ENCODE data around the gene HOXC9. TPM values are rescaled to one million over a fixed set of nuclear protein-coding genes. Genes with fewer than 3 reads are reported as not detected.
A peak's percentile ranks its signal among the peaks of the same experiment; 100 is the strongest.

HOXC9 gene
- total and polyA plus RNA-seq, 2 donors: 0.73 to 1.8 TPM

- 41% methylated on average over 24 of the region's 24 CpGs for WGBS
These were observed 31.5 kb upstream of the HOXC9 start for GRCh38 chr12:53968214-53969127.

GRCh38 chr12:53969588-53970259 lies 30.2 kb upstream of the HOXC9 start:
- Histone ChIP-seq H3K4me1 (ENCODE audit: insufficient read depth) (peaks cover 1% of the 10 kb centered on the region), H3K4me3 (ENCODE audit: low read depth, low read length) (no peak overlapping the region), H3K27ac (ENCODE audit: low read depth) (no peak overlapping the region), H3K36me3 (ENCODE audit: insufficient read depth) (no peaks in the 10 kb centered on the region)
- DNase-seq (ENCODE audit: extremely low spot score): no peak
- 51% methylated on average over 12 of the region's 12 CpGs for WGBS

More at GRCh38 chr12:53968214-53969127, 31.5 kb upstream of the HOXC9 start:
- Histone ChIP-seq H3K27ac (ENCODE audit: low read depth) (peak overlapping the region; percentile 28), H3K4me3 (ENCODE audit: low read depth, low read length) (no peak overlapping the region), H3K4me1 (ENCODE audit: insufficient read depth) (no peaks in the 10 kb centered on the region), H3K36me3 (ENCODE audit: insufficient read depth) (no peaks in the 10 kb centered on the region)
- no peak for DNase-seq (ENCODE audit: extremely low spot score)

- 81% methylated on average over 4 of the region's 4 CpGs for WGBS
- H3K27ac ChIP-seq (ENCODE audit: low read depth): no peak overlapping the region
- DNase-seq (ENCODE audit: extremely low spot score): no peak
- H3K36me3 ChIP-seq (ENCODE audit: insufficient read depth): no peaks in the 10 kb centered on the region
- H3K4me3 ChIP-seq (ENCODE audit: low read depth, low read length): no peak overlapping the region
- H3K4me1 ChIP-seq (ENCODE audit: insufficient read depth): peaks cover 3% of the 10 kb centered on the region
These were observed 29.5 kb upstream of the HOXC9 start for GRCh38 chr12:53970451-53970850.

GRCh38 chr12:53971129-53971528 lies 28.8 kb upstream of the HOXC9 start:
- H3K36me3 ChIP-seq (ENCODE audit: insufficient read depth): no peaks in the 10 kb centered on the region
- WGBS: 94% methylated on average over 3 of the region's 3 CpGs
- no peak overlapping the region for H3K27ac ChIP-seq (ENCODE audit: low read depth)
- peaks cover 3% of the 10 kb centered on the region for H3K4me1 ChIP-seq (ENCODE audit: insufficient read depth)
- DNase-seq (ENCODE audit: extremely low spot score): no peak
- H3K4me3 ChIP-seq (ENCODE audit: low read depth, low read length): no peak overlapping the region

GRCh38 chr12:53971686-53972085 lies 28.3 kb upstream of the HOXC9 start:
- Histone ChIP-seq H3K27ac (ENCODE audit: low read depth) (no peak overlapping the region), H3K4me3 (ENCODE audit: low read depth, low read length) (no peak overlapping the region), H3K36me3 (ENCODE audit: insufficient read depth) (no peaks in the 10 kb centered on the region), H3K4me1 (ENCODE audit: insufficient read depth) (peaks cover 3% of the 10 kb centered on the region)
- no peak for DNase-seq (ENCODE audit: extremely low spot score)
- 96% methylated on average over 2 of the region's 2 CpGs for WGBS

GRCh38 chr12:53972152-53972702 lies 27.7 kb upstream of the HOXC9 start:
- no peak overlapping the region for H3K27ac ChIP-seq (ENCODE audit: low read depth)
- no peaks in the 10 kb centered on the region for H3K36me3 ChIP-seq (ENCODE audit: insufficient read depth)
- 70% methylated on average over 9 of the region's 9 CpGs for WGBS
- no peak for DNase-seq (ENCODE audit: extremely low spot score)
- H3K4me1 ChIP-seq (ENCODE audit: insufficient read depth): peaks cover 3% of the 10 kb centered on the region
- no peak overlapping the region for H3K4me3 ChIP-seq (ENCODE audit: low read depth, low read length)

GRCh38 chr12:53972722-53973235 lies 27.2 kb upstream of the HOXC9 start, which contains the start of gene HOXC11:
Gene HOXC11, plus strand, starts transcription at chr12:53973126. Its CDS starts 116 bp downstream, at chr12:53973242.
- H3K36me3 ChIP-seq (ENCODE audit: insufficient read depth): no peaks in the 10 kb centered on the region
- no peak for DNase-seq (ENCODE audit: extremely low spot score)
- peaks cover 3% of the 10 kb centered on the region for H3K4me1 ChIP-seq (ENCODE audit: insufficient read depth)
- 21% methylated on average over 21 of the region's 21 CpGs for WGBS
- H3K4me3 ChIP-seq (ENCODE audit: low read depth, low read length): peak within 1 kb of the TSS; percentile 42
- H3K27ac ChIP-seq (ENCODE audit: low read depth): no peak within 1 kb of the TSS

- no peak for DNase-seq (ENCODE audit: extremely low spot score)
- WGBS: 2% methylated on average over 71 of the region's 71 CpGs
- no peaks in the 10 kb centered on the region for H3K36me3 ChIP-seq (ENCODE audit: insufficient read depth)
- peak overlapping the region; percentile 42 for H3K4me3 ChIP-seq (ENCODE audit: low read depth, low read length)
- no peak overlapping the region for H3K27ac ChIP-seq (ENCODE audit: low read depth)
- peaks cover 3% of the 10 kb centered on the region for H3K4me1 ChIP-seq (ENCODE audit: insufficient read depth)
These were observed 26.5 kb upstream of the HOXC9 start for GRCh38 chr12:53973236-53974042.

- no peaks in the 10 kb centered on the region for H3K36me3 ChIP-seq (ENCODE audit: insufficient read depth)
- 2% methylated on average over 63 of the region's 63 CpGs for WGBS
- no peak within 1 kb of the TSS for H3K27ac ChIP-seq (ENCODE audit: low read depth)
- DNase-seq (ENCODE audit: extremely low spot score): no peak
- H3K4me1 ChIP-seq (ENCODE audit: insufficient read depth): peaks cover 3% of the 10 kb centered on the region
- H3K4me3 ChIP-seq (ENCODE audit: low read depth, low read length): peak within 1 kb of the TSS; percentile 42
These were observed 25.6 kb upstream of the HOXC9 start, which contains the start of gene HOTAIR for GRCh38 chr12:53974084-53975063. Gene HOTAIR, minus strand, starts transcription at chr12:53974954.

- Histone ChIP-seq H3K36me3 (ENCODE audit: insufficient read depth) (no peaks in the 10 kb centered on the region), H3K4me1 (ENCODE audit: insufficient read depth) (peaks cover 3% of the 10 kb centered on the region), H3K27ac (ENCODE audit: low read depth) (no peak overlapping the region), H3K4me3 (ENCODE audit: low read depth, low read length) (peak overlapping the region; percentile 42)
- DNase-seq (ENCODE audit: extremely low spot score): no peak
- WGBS: 6% methylated on average over 25 of the region's 25 CpGs
These were observed 24.9 kb upstream of the HOXC9 start for GRCh38 chr12:53975064-53975471.

- Histone ChIP-seq H3K4me3 (ENCODE audit: low read depth, low read length) (peak overlapping the region; percentile 42), H3K36me3 (ENCODE audit: insufficient read depth) (no peaks in the 10 kb centered on the region), H3K27ac (ENCODE audit: low read depth) (no peak overlapping the region), H3K4me1 (ENCODE audit: insufficient read depth) (peaks cover 3% of the 10 kb centered on the region)
- WGBS: 48% methylated on average over 31 of the region's 31 CpGs
- no peak for DNase-seq (ENCODE audit: extremely low spot score)
These were observed 24.3 kb upstream of the HOXC9 start for GRCh38 chr12:53975479-53976152.
